Body of pancreas (tissue), 4 donors: ENCODE measurements around the gene SMPDL3A.

ENCODE experiments used
- CTCF ChIP-seq, 7 experiments: fragments of 450-650 bp in 4 of 7; fragments of 200-600 bp in 3 of 7; sonication (generic) in 3 of 7; IDR thresholded peaks; one replicate each; pipeline ENCODE4 v1.5.1; 2016 to 2019; ENCODE audit warnings: antibody characterized with exemption in 7 of 7
- POLR2A ChIP-seq, 3 donors: fragments of 450-650 bp; IDR thresholded peaks; one replicate each; pipeline ENCODE4 v1.6.1; 2016; ENCODE audit warnings: antibody characterized with exemption in 3 of 3, mild to moderate bottlenecking in 2 of 3

GRCh38 chr6:122790423-122791309, 1.6 kb downstream of the SMPDL3A start:
- TF ChIP-seq CTCF (IDR thresholded peaks at IDR 0.05) (no peak), POLR2A (IDR thresholded peaks at IDR 0.05) (no peak)
